HEK293 (cell line): ENCODE measurements around the gene PDE9A.

Experiments used
- ZNF10 ChIP-seq: fragments of 450-650 bp; formaldehyde crosslinking; IDR thresholded peaks from 2 replicates; pipeline ENCODE4 v1.5.1; 2017; ENCODE audit warnings: missing biosample characterization, missing genetic modification characterization
- ZNF112 ChIP-seq: fragments of 450-650 bp; formaldehyde crosslinking; IDR thresholded peaks from 2 replicates; pipeline ENCODE4 v1.5.0; 2017; ENCODE audit warnings: missing biosample characterization, missing genetic modification characterization
- ZNF785 ChIP-seq: fragments of 450-650 bp; formaldehyde crosslinking; IDR thresholded peaks from 2 replicates; pipeline ENCODE4 v1.5.1; 2016; ENCODE audit warnings: missing biosample characterization, missing genetic modification characterization
- TF ChIP-seq, protein P1 (sequence below): fragments of 450-650 bp; formaldehyde crosslinking; IDR thresholded peaks from 2 replicates; pipeline ENCODE4 v1.5.1; 2016; ENCODE audit warnings: missing biosample characterization, missing genetic modification characterization
- TF ChIP-seq, protein P2 (sequence below): sonication (generic); formaldehyde crosslinking; IDR thresholded peaks from 2 replicates; pipeline ENCODE4 v1.8.1; 2022; ENCODE audit warnings: mild to moderate bottlenecking, moderate library complexity, missing genetic modification reagents

DNA sequence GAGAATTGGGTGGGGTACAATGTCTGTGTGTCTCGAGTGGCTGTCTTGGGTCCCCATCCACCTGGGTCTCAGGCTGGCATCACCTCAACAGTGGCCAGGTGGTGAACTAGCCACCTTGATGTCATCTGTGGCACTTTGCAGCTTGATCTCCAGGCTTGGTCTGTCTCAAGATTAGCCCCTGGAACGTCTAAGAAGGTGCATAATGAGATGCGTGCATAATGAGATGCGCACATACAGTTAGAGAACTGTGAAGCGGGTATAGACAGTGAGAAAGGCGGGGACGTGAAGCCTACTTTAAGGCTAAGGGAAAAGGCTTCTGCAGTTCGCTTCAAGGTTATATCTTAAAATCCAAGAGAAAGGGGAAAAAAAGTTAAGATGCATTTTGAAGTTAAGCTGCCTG is 127.2 kb downstream of the PDE9A start:
- TF ChIP-seq, protein P1, sequence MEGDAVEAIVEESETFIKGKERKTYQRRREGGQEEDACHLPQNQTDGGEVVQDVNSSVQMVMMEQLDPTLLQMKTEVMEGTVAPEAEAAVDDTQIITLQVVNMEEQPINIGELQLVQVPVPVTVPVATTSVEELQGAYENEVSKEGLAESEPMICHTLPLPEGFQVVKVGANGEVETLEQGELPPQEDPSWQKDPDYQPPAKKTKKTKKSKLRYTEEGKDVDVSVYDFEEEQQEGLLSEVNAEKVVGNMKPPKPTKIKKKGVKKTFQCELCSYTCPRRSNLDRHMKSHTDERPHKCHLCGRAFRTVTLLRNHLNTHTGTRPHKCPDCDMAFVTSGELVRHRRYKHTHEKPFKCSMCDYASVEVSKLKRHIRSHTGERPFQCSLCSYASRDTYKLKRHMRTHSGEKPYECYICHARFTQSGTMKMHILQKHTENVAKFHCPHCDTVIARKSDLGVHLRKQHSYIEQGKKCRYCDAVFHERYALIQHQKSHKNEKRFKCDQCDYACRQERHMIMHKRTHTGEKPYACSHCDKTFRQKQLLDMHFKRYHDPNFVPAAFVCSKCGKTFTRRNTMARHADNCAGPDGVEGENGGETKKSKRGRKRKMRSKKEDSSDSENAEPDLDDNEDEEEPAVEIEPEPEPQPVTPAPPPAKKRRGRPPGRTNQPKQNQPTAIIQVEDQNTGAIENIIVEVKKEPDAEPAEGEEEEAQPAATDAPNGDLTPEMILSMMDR (tag by site-specific recombination), result no peak
- no peak for TF ChIP-seq ZNF785 (tag by site-specific recombination)
- TF ChIP-seq, protein P2, sequence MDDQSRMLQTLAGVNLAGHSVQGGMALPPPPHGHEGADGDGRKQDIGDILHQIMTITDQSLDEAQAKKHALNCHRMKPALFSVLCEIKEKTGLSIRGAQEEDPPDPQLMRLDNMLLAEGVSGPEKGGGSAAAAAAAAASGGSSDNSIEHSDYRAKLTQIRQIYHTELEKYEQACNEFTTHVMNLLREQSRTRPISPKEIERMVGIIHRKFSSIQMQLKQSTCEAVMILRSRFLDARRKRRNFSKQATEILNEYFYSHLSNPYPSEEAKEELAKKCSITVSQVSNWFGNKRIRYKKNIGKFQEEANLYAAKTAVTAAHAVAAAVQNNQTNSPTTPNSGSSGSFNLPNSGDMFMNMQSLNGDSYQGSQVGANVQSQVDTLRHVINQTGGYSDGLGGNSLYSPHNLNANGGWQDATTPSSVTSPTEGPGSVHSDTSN (CRISPR knock-in tag), result no peak
- no peak for TF ChIP-seq ZNF112 (tag by site-specific recombination)
- TF ChIP-seq ZNF10 (tag by site-specific recombination), result no peak
